SK-N-MC (cell line): ENCODE results near the gene UTP25.

Source experiments
- EZH2 ChIP-seq: fragments of 200-600 bp; sonication (generic); IDR thresholded peaks from one replicate; pipeline ENCODE4 v1.6.1; 2017; ENCODE audit warnings: antibody characterized with exemption
- POLR2AphosphoS5 ChIP-seq: IDR thresholded peaks from 2 replicates; pipeline ENCODE4 v1.6.1; 2012; ENCODE audit warnings: mild to moderate bottlenecking, low read depth, low read length, borderline replicate concordance

DNA sequence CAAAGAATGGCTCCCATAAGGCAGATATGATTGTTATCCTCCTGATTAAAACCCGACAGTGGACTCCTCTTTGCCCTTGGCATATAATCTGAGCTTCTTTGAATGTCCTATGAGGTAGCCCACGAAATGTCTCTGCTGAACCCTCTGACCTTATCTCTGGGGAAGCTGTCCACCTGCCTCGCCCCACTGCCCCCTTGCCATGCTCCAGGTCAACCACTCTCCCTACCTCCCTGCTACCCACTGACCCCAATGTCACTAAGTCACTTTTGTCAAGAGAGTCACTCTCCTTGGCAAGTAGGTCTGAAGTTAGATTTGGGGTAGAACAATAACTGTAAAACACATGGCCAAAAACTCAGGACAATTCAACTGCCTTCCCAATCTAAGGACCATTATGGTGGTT, 54.5 kb downstream of the UTP25 start:
- TF ChIP-seq EZH2 (no peak), POLR2AphosphoS5 (no peak)
